Psoas muscle (tissue), 8 donors: ENCODE data around the gene MGAT2. TPM values are rescaled to one million over a fixed set of nuclear protein-coding genes. Genes with fewer than 3 reads are reported as not detected.
A peak's percentile ranks its signal among the peaks of the same experiment; 100 is the strongest.

Experiments used
- ATAC-seq, 4 donors: fragments of 200-7000 bp; cut with Tn5 transposase; one replicate each; pipeline ENCODE4 v1.9.1; 2020; ENCODE audit warnings: moderate library complexity in 3 of 4, mild to moderate bottlenecking in 2 of 4
- DNase-seq, 2 donors: peaks; one replicate each; pipeline ENCODE4 v3.0.0-alpha.2; 2020
- H3K27ac ChIP-seq: fragments of 200-600 bp; one replicate; pipeline ENCODE4 v1.8.0; 2022
- H3K27me3 ChIP-seq, 3 donors: fragments of 200-600 bp in 1 of 3; one replicate each; pipeline versions ENCODE4 v1.6.1 to v1.8.0; 2013 to 2022; ENCODE audit warnings: low read length in 2 of 3, mild to moderate bottlenecking in 2 of 3, moderate library complexity in 1 of 3; ENCODE audit not compliant: insufficient read depth in 3 of 3
- H3K36me3 ChIP-seq, 2 donors: fragments of 200-600 bp in 1 of 2; one replicate each; pipeline versions ENCODE4 v1.6.1 to v1.8.0; 2013 to 2022; ENCODE audit warnings: low read depth in 1 of 2, mild to moderate bottlenecking in 1 of 2, moderate library complexity in 1 of 2; ENCODE audit not compliant: insufficient read depth in 1 of 2
- H3K4me1 ChIP-seq: fragments of 200-600 bp; one replicate; pipeline ENCODE4 v1.8.0; 2022
- H3K4me3 ChIP-seq: fragments of 200-600 bp; one replicate; pipeline ENCODE4 v1.8.0; 2022; ENCODE audit warnings: mild to moderate bottlenecking
- H3K9me3 ChIP-seq: fragments of 200-600 bp; one replicate; pipeline ENCODE4 v1.8.0; 2022
- WGBS, 3 donors: extraction: QIAGEN DNeasy Blood & Tissue Kit; methylation state at CpG; one replicate each; pipeline versions ENCODE4 v1.1.6 to v1.1.7; 2013; 5-methylcytosine and 5-hydroxymethylcytosine counted together
- intact Hi-C, 2 donors: fragments of 100-400 bp; cut with DNase I; formaldehyde crosslinking; loops; one replicate each; pipeline versions ENCODE4 v1.11.0 to v1.14.2; 2022
- polyA plus RNA-seq, 3 donors: library from polyadenylated mRNA; stranded (reverse); fragments of 200-250 nt; gene quantifications; one replicate each; pipeline ENCODE4 v1.2.3, GENCODE V29; 2013
- total RNA-seq, 4 donors: library from RNA; stranded (reverse); fragmentation: NEBNext Ultra II Directional in 2 of 4; extraction: Animal tissue kit (Norgen Biotek cat#: 25700) in 2 of 4; gene quantifications; one replicate each; pipeline versions ENCODE4 v1.2.1 to v1.2.4, GENCODE V29; 2021 to 2023
- TF ChIP-seq, protein P1 (sequence below): fragments of 200-600 bp; IDR thresholded peaks from one replicate; pipeline ENCODE4 v1.8.0; 2022; ENCODE audit warnings: antibody characterized with exemption
- donor health status: healthy with polysubstance abuse.
- donor health status: DM: no; HTN: no; CAD: no; lungs with moderate emphysema.
- donor health status: Bipolar disorder and iron deficiency.
- donor health status: healthy.
- donor health status: DM: yes; HTN: yes; CAD: no.
- donor health status: DM: no; HTN: no; CAD: no.
- donor health status: DM: no; HTN: no; CAD: no.
- donor health status: DM: yes; HTN: yes; CAD: no.

Gene MGAT2
- total and polyA plus RNA-seq, 7 donors: 5.5 to 12.4 (median 9.6) TPM

DNA sequence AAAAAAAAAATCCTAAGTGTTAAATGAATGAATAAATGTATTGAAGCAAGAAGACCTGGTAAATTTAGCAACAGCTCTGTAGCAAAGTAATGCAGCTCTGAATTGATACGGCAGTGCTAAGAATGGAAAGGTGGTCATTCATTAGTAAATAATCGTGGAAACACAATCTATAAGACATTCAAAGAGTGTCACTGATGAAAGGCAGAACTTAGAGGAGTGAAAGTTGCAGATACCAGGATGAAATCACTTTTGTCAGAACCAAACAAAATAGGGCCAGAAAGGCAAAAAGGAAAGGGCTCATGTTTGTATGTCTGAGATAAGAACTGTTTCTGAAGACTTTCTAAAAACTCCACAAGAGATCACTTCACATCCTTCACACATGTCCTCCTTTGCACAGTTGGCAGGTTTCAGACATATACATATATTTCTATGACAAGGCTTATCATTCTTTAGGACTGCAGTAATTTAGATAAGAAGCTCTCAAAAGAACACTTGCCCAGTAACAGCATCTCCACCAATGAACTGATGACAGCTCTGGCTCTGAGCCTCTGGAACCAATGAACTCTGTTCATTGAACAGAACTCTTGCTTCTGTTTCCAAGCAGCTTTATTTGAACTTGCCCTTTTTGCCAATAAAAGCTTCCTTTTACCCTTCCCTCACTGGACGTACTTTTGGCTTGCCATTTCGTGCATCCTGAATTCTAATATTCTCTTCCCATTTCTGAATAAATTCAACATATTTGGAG is 26.1 kb upstream of the MGAT2 start:
- no peak overlapping the region for H3K4me3 ChIP-seq
- TF ChIP-seq, protein P1, sequence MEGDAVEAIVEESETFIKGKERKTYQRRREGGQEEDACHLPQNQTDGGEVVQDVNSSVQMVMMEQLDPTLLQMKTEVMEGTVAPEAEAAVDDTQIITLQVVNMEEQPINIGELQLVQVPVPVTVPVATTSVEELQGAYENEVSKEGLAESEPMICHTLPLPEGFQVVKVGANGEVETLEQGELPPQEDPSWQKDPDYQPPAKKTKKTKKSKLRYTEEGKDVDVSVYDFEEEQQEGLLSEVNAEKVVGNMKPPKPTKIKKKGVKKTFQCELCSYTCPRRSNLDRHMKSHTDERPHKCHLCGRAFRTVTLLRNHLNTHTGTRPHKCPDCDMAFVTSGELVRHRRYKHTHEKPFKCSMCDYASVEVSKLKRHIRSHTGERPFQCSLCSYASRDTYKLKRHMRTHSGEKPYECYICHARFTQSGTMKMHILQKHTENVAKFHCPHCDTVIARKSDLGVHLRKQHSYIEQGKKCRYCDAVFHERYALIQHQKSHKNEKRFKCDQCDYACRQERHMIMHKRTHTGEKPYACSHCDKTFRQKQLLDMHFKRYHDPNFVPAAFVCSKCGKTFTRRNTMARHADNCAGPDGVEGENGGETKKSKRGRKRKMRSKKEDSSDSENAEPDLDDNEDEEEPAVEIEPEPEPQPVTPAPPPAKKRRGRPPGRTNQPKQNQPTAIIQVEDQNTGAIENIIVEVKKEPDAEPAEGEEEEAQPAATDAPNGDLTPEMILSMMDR: no peak
- no peaks in the 10 kb centered on the region for H3K36me3 ChIP-seq
- H3K9me3 ChIP-seq: no peaks in the 10 kb centered on the region
- no peak for DNase-seq
- H3K27ac ChIP-seq: no peak overlapping the region
- H3K27me3 ChIP-seq: no peaks in the 10 kb centered on the region
- ATAC-seq: no peak
- H3K4me1 ChIP-seq: no peaks in the 10 kb centered on the region
- WGBS, 3 donors: 40 to 52% (median 49%) methylated on average over 4 of the region's 4 CpGs
- intact Hi-C loops: no loop called here

DNA sequence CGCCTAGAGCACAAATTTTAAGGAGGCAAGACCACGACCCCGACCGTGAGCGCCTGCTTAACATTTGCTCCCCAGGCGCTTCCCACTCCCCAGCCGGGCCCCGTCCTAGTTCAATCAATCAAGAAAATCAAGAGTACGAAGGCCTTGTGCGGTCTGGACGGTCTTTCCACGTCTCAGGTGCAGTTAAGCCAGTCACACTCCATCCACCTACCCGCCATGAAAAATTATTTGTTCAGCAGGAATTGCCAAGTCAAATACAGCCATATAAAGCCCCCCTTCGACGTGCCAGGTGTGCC is 22.5 kb upstream of the MGAT2 start:
- Histone ChIP-seq H3K4me1 (no peaks in the 10 kb centered on the region), H3K36me3 (no peaks in the 10 kb centered on the region), H3K27me3 (no peaks in the 10 kb centered on the region), H3K27ac (peak overlapping the region; percentile 97), H3K9me3 (no peaks in the 10 kb centered on the region), H3K4me3 (peak overlapping the region; percentile 80)
- intact Hi-C loops: no loop called here
- peak; percentile 23 to 48 (median 36) for ATAC-seq
- WGBS, 3 donors: 0 to 1% (median 0%) methylated on average over 15 of the region's 15 CpGs
- DNase-seq: peak in 1 of 2 donors; percentile 30
- TF ChIP-seq, protein P1: no peak

DNA sequence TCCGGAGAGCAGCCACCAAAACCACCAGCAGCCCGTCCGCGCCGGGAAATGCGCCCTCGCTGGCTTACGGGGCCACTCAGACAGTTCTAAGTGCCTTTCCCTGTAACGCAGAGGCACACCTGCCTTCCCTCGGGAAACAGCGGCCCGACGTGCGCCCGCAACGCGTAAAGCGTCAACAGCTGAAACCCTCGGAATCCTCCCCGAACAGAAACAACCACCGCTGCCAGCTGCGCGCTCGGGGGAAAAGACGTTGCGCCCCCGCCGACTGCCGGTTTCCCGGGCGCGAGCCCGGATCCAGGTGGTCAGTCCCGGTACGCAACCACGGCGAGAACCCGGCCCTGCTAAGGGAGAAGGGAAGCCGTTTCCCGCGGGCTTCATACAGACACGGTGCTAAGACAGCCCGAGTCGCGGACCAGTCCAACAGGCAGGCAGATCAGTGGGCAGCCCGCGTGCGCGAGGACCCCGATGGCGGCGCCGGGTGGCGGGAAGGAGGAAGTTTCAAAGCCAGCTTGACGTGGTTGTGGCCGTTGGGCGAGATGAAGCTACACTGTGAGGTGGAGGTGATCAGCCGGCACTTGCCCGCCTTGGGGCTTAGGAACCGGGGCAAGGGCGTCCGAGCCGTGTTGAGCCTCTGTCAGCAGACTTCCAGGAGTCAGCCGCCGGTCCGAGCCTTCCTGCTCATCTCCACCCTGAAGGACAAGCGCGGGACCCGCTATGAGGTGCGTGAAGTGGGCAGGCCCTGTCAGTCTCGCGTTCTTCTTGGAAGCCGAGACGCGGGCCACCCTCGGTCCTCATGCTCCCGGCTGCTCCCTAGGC is 21.9 kb upstream of the MGAT2 start, which contains the start of gene LRR1:
Gene LRR1, plus strand, starts transcription at position 456 of the 816 bp plus-strand sequence. Its CDS starts 81 bp downstream, at position 537.
- no peaks in the 10 kb centered on the region for H3K27me3 ChIP-seq
- DNase-seq (peak; percentile 86 to 93), ATAC-seq (peak; percentile 90 to 95 (median 91))
- peak within 1 kb of the TSS; percentile 97 for H3K27ac ChIP-seq
- WGBS, 3 donors: 0 to 1% (median 0%) methylated on average over 74 to 77 of the region's 77 CpGs
- H3K4me1 ChIP-seq: no peaks in the 10 kb centered on the region
- TF ChIP-seq, protein P1: no peak
- H3K9me3 ChIP-seq: no peaks in the 10 kb centered on the region
- intact Hi-C loops: no loop called here
- H3K4me3 ChIP-seq: peak within 1 kb of the TSS; percentile 80
- H3K36me3 ChIP-seq: no peaks in the 10 kb centered on the region

GRCh38 chr14:49607583-49607982 is 13.0 kb upstream of the MGAT2 start:
- Histone ChIP-seq H3K4me1 (no peaks in the 10 kb centered on the region), H3K9me3 (no peaks in the 10 kb centered on the region), H3K4me3 (no peak overlapping the region), H3K36me3 (peaks cover 6 to 10% of the 10 kb centered on the region in 2 donors), H3K27me3 (no peaks in the 10 kb centered on the region), H3K27ac (no peak overlapping the region)
- no peak for DNase-seq
- 88 to 97% (median 96%) methylated on average over 6 of the region's 6 CpGs for WGBS, 3 donors
- TF ChIP-seq, protein P1: no peak
- intact Hi-C loops: no loop called here
- ATAC-seq: no peak
